GM21737 (cell line): Measurements from ENCODE around the gene NEBL.

ENCODE experiments used
- ATAC-seq: cut with Tn5 transposase; IDR thresholded peaks from one replicate; pipeline ENCODE4 v1.9.1; 2021; ENCODE audit warnings: mild to moderate bottlenecking, moderate library complexity; ENCODE audit not compliant: unreplicated experiment

Gene NEBL

DNA sequence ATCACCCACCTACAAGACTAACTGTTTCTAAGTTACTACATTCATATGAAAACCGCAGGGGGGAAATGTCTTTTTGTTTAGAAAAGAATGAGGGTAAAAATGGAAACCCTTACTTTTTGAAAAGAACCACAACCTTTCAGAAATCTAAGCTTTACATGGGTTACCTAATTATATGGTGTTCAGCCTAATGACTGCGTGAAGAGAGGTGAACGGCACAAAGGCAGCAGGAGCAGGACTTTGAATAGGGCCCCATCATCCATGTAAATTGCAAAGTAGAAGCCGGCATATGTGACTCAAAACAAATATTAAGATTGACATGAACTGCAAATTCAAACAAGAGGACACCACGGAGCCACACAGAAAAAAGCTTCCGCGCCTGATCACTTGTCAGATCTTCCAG lies 25.1 kb downstream of the NEBL start:
- no peak for ATAC-seq

DNA sequence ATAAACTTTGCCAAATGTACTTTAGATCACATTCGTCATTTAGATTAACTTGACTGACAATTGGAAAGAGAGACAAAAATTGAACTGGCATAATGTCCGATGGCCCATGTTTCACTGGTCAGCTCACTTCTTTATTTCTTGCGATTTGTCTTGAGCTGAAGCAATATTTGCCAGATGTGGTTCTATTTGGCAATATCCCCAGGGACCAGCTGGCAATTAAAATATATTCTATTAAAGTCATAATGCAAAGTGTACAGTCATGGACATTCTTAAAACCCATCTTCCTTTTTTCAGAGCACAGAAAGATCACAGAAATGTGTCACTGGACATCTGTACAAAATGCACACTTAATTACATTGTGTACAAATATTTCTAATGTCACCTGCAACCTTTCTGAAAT lies 26.3 kb downstream of the NEBL start:
- ATAC-seq, result no peak

DNA sequence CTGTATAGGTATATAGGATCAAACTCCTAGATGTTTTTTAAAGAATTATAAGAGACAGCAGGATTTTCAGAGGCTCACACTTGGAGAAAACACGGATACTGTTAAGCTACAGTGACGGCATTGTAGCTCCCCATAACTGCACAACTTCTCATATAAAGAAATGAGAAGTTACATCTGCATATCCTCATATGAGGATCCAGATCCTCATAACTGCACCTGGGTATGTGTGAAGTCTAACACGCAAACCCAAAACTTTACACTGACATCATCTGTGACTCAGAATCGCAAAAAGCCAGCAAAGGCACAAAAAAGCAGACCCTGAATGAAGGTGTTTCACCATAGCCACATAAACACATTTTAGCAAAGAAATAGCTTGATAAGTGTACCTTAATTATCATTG lies 34.1 kb downstream of the NEBL start:
- no peak for ATAC-seq

DNA sequence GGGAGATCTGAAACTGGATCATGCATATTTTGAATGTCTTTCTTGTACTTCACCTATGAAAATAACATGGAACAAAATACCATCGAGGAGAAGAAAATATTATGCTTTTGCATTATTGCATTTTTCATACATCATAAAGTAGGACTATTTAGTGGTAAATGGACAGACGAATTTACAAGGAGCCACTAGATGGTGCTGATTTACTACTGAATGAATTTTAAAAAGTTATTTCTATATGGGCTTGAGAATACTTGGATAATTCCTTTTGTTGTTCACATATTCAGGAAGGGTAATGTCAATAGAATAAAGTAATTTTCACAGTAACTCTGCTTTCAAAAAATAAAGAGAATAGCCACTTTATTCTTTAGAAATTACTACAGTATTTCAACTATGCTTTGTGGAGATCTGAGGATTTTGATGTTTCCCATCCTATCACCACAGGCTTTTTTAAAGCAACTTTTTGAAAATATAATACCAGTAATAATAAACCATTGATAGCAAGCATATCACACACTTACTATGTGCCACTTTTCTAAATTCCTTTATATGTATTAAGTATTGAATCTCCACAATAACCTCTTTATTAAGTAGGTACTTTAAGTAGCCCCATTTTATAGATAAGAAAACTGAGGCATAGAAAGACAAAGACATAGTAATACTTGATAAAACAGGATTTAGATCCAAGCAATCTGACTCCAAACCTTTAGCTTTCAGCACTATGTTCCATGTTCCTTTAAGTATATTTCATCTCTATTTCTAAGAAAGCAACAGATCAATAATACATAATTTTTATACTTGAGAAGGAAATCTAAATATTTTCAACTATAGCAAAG lies 38.6 kb downstream of the NEBL start:
- ATAC-seq, result no peak

DNA sequence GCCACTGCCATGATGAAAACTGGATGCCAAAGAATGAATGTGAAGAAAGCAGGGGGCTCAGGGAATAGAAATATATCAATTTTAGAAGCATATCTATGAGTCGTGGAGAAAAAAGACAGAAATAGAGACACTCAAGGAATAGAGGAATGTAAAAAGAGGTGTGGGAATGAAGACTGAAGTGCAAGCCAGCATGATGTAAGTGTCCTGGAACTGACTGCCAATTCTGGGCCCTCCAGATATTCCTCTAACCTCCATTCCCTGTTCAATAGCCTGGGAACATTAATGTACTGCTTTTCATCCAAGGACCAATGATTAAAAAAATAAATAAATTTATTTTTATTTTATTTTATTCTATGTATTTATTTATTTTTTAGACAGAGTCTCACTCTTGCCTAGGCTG lies 40.6 kb downstream of the NEBL start:
- no peak for ATAC-seq

DNA sequence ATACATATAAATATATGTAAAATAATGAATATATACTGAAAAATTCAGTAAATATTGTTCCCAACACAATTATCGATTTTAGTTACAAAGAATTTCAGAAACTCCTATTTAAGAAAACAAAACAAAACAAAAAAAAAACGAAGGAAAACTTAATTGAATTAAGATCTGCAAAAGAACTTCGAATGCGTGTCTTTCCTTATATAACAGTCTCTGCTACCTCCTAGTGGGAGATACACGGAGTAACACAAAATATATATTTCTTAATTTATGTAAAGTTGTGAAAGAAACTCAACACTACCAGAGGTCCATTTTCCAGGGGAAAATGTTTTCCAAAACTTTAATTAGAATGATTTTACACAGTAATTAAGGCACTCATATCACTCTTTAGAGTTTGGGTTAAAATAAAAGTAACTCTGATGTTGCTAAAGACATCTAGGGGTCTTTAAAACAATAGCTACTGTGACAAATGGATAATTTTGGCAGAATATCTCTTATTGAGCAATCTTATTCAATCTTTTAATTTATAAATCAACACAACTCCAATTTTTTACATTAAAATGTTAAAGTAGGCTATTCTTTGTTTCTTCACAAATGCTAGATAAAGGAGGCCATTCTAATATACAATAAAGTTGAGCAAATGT lies 41.6 kb downstream of the NEBL start:
- ATAC-seq, result no peak

DNA sequence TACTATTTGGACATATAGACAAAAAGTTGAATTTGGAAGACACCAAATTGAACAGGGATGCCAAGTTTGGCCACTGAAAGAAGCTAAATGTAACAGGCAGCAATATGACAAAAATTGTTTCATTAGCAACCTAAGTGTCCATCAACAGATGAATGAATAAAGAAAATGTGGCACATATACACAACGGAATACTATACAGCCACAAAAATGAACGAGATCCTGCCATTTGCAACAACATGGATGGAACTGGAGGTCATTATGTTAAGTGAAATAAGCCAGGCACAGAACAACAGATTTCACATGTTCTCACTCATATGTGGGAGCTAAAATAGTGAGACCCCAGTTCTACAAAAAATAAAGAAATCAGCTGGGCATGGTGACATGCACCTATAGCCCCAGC lies 43.8 kb downstream of the NEBL start:
- ATAC-seq, result no peak

DNA sequence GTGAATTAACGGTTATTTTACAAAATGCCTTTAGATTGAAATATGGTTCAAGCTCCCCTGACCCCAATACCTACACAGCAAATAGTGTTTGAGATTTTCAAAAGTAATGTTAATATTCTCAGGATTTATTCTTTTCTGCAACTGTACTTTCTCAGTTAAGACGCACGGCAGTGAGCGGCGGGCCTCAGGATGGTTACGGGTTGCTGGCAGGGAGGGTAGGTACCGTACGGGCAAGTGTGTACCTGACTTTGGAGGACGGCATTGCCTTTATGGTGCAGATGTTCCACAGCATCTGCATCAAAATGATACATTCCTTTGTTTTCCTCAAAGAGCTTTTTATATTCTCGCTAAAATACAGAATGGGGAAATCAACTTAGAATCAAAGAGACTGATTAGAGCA lies 44.8 kb downstream of the NEBL start:
- ATAC-seq, result no peak

DNA sequence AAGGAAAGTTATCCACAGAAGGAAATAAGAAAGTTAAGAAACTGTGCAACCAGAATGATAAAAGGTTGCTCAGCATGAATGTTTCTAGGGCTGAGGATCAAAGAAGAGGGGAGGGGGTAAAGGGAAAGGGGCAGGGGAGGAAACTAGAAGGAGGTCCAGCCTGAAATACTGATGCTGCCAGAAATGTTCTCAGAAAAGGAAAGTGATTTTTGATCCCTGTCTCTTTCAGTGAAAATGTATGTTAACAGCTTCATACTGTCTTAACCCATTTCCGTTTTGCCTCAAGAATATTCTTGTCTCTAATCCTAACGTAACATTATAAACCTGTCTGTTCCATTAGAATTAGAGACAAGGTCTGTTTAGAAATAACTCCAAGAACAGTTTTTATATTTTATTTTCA lies 49.6 kb downstream of the NEBL start:
- no peak for ATAC-seq

DNA sequence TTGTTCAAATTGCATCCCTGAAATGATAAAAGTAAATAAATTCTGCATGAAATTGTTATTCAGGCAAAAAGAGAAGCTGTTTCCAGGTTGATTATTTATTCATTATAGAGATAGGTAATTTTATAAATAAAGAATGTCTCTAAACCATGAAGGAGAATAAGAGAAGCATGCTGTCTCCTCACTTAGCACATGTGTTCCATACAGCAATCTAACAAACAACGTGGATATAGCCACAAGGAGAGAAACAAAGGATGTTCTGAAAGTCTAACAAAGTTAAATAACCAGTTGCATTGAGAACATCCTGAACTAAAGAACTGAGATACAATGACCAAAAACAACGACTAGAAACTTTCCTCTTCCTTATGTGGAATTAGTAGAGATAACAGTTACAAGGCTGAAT lies 50.8 kb downstream of the NEBL start:
- no peak for ATAC-seq

DNA sequence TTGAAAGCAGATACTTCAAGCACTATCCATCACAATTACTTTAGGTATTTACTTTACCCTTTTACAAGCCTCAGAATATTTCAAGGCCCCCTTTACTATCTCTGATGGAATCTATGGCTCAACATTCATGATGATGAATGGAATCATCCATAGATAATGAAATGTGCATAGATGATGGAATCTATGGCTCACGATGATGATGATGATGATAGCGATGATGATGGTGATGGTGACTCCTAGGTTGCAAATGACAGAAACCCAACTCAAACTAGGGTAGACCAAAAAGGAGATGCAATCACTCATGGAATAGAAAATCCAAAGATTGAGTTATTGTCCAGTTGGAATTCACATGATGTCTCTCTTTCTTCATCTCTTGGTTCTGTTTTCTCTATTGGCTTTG lies 55.7 kb downstream of the NEBL start:
- ATAC-seq, result no peak

DNA sequence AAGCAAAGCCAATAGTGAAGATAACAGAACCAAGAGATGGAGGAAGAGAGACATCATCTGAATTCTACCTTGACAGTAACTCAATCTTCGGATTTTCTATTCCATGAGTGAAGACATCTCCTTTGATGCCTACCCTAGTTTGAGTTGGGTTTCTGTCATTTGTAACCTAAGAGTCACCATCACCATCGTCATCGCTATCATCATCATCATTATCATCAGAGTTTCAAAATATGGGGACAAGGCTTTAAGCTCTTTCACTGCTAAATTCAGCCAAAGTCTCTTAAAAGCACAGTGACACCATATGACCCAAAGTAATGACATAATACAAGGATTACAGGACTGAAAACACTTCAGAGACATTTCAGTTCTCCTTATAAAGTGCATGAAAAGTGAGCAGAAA lies 57.2 kb downstream of the NEBL start:
- ATAC-seq, result no peak

DNA sequence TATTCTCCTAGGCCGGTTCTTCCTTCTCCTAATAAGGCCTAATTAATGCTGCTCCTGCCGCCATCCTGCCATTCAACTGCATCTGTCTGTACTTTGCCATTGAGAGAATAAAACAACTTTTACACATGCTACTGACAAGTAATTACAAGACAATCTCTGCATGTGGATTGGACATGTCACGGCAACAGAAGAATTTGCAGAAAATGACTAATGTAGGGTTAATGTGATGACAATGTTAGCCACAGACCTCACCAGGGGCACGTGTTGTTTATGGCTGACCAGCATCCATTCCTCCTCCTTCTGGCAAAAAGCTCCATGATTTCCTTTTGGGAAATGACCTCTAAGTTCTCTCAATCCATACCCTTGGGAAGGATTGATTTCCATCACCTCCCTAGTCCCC lies 58.0 kb downstream of the NEBL start:
- ATAC-seq, result no peak

DNA sequence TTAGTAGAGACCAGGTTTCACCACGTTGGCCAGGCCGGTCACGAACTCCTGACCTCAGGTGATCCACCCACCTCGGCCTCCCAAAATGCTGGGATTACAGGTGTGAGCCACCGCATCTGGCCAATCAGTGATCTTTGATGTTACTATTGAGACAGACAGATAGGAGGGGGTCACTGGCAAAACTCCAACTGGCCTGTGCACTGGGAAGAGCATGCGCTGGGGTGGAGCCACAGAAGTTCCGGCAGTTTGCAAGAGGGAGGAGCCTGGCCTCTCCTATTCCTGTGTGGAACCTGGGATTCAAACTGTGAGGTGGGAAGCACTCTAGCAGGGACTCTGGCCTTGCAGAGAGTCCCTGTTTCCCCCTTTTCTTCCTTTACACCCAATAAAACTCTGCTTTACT lies 60.7 kb downstream of the NEBL start:
- no peak for ATAC-seq

DNA sequence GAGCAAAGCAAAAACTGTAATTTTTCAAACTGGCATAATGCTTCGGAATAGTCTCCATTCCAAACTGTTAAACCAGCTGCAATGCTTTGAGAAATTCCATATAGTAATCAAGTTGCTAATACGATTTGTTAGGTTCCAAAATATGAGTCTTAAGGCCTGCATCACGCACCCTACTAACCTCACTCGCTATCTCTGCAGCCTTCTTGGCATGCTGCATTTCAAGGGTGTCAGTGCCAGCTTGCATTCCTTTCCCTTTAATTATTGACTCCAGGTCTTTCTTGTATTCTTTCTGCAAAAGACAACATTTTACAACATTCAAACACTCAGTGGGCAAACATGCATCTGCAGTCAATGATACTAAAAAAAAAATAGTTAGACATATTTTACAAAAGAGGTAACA lies 61.8 kb downstream of the NEBL start:
- no peak for ATAC-seq

DNA sequence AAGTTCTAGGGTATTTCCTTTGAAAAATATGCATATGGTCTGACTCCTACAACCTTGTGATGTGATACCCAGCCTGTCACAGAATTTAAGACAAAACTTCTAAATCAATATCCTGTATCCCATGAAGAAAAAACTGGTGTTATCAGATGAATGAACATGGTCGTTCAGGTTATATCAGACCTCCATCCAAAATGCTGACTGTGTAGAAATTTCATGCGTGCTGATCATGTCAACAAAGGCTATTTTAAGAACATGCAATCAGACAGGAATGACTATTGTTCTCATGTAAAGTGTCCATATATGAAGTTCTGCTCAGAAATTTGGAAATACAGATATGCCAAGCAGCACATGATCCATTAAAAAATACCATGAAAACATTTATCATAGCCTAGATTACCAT lies 62.3 kb downstream of the NEBL start:
- ATAC-seq, result no peak

DNA sequence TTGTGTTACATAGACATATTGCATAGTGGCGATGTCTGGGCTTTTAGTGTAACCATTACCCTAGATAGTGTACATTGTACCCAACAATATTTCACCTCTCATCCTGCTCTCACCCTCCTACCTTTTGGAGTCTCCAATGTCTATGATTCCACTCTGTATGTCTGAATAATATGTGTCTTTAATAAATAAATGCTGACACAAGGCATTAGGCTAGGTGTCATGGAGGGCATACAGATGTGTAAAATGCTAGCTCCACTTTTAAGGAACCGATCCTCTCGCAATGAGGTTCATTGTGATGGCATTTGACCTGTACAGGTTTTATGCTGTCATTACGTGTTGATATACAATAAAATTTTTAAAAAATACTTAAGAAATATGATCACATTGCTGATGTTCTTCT lies 74.3 kb downstream of the NEBL start:
- ATAC-seq, result no peak

DNA sequence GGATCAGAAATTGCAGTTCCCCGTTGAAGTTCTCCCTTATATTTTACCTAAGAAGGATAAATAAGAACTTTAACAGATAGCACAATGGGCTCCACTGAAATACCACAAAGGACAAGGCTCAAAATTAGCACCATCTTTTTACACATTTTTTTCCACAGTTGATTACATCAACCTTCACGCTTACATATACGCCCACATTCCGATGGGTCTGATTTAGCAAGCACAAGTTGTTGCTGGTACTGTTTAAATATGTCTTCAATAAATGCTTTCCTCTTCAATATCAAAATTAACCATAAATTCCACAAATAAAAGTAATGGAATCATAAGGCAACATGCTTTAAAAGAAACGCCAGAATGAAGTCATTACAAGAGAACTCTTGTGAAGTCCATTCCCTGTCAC lies 79.5 kb downstream of the NEBL start:
- ATAC-seq, result no peak

DNA sequence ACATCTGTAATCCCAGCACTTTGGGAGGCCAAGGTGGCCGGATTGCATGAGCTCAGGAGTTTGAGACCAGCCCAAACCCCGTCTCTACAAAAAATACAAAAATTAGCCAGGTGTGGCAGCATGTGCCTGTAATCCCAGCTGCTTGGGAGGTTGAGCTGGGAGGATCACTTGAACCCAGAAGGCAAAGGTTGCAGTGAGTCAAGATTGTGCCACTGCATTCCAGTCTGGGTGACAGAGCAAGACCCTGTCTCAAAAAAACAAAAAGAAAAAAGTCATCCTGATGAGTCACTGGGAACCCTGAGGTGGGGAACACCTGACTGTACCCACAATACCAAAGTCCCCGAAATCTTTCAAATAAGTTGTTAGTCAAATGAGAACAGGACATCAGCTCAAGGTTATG lies 80.0 kb downstream of the NEBL start:
- no peak for ATAC-seq

DNA sequence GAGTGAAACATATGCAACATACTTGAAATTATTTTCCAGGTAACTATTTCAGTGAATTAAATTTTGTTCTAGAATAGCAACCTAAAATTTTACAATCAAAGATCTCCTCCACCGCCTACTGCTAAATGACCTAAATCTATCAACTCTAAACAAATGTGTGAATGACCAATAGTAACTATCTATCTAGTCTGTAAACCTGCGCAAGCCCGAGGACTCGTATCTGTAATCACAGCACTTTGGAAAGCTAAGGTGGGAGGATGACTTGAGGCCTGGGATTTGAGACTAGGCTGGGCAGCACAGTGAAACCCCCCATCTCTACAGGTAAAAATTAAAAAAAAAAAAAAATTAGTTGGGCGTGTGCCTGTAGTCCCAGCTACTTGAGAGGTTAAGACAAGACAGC lies 83.0 kb downstream of the NEBL start:
- no peak for ATAC-seq

DNA sequence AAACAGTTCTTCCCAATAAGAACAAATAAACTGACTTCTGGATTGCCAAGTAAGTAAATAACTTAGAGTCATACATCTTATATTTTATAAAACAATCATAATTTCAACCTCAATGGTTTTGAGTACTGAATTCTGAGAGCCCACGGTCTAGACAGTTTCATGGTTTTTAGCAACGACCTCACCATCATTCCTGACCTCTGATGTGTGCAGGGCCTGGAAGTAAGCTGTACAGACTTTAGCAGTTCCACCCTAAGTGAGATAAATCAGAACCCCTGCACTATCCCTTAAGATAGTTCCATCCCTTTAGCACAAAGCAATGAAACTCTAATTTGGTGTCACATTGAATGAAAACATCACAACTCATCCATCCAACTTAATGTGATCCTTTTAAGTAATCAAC lies 86.0 kb downstream of the NEBL start:
- no peak for ATAC-seq

DNA sequence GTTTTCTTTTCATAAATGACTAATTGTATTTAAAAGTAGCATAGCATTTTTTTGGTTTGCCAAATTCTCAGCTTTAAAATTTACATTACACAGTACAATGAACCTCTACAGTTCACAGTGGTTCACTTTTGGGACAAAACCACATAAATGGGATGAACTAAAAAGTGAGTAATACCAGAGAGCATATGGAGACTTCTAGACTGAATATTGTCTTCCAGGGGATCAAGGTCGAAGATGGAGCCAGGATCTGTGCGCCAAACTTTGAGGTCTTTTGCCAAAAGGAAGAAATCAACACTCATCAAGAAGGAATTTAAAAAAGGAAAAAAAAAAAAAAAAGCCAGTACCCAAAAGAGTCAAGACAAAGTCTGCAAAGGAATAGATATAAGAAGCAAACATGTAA lies 87.5 kb downstream of the NEBL start:
- no peak for ATAC-seq

DNA sequence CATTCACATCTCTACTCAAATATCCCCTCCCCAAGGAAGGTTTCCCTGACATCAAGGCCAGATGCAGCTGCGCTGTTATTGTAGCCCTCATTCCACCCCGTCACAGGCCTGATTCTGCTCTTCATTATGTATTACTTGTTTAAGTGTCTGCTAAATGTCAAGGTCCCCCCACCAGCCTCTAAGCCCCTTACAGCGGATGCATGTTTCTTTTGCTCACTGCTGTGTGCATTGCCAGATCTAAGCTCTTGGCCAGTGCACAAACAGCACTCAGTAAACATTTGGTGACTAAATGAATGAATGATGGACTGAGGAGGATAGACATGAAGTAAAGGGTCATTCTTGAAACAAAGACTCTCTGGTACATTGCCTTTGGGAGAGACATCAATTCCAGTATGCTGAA lies 90.6 kb downstream of the NEBL start:
- no peak for ATAC-seq
